ENCODE measurements around the gene DUS4L.

Gene DUS4L

DNA sequence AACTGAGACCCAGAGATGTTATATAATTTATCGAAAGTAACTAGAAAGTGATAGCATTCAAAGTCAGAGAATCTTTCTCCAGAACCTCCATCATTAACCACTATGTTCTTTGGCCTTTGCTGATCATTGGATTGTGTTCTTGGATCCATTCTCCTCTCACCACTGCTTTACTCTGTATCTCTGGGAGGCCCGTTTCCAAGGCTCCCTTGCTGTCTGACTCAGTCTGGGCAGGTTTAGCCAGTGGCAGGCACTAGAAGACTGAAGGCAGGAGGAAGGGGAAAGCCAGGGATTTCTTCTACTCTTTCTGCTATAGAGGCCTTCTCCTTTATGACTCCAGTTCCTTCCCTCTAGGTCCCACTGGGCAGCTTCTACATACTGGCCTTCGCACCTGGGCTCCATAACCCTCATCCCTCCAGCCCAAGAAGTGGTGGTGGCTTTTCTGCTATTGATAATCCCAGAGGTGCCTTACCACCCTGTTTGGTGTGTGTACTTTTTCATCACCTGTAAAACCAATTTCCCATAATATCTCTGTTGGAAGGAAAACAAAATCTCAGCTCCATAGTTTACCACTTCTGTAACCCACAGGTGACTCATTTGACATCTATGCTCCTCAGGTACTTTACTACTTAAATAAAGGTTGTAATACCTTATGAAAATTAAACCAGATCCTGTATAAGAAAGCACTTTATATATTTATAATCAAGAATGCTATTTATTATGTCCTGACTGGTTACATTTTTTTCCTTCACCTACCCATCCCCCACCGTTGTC, 52.3 kb downstream of the DUS4L start:
- no peak for DNase-seq

DNA sequence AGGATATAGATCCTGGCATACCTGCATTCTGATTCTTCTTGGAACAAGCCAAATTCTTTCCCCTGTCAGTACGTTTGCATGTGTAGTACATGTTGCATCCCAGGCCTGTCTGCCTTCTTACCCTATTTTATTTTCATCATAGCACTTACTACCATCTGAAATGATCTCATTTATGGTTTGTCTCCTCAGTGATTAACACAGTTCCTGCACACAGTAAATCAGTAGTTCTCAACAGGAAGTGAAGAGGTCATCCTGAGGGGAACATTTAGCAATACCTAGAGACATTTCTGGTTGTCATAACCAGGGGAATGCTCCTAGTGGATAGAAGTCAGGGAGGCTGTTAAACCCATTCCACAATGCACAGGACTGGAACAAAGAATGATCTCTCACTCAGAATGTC, 58.7 kb downstream of the DUS4L start:
- DNase-seq: no peak

DNA sequence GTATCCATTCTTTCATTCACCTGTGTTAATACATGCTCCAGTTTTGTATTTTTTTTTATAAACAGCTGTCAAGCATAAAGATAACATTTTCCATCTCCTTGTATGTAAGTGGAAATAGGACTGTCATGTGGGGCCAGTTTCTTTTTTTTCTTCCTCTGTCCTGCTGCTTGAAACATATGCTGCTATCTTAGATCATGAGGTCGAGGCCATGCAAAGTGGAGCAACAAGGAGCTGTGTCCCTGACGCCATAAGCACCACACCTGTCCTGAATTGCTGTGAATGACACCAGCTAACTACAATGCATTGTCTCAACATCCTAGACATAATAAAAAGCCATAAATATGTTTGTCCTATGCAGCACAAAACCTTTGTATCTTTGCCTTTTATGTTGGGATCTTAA, 59.1 kb downstream of the DUS4L start:
- no peak for DNase-seq

DNA sequence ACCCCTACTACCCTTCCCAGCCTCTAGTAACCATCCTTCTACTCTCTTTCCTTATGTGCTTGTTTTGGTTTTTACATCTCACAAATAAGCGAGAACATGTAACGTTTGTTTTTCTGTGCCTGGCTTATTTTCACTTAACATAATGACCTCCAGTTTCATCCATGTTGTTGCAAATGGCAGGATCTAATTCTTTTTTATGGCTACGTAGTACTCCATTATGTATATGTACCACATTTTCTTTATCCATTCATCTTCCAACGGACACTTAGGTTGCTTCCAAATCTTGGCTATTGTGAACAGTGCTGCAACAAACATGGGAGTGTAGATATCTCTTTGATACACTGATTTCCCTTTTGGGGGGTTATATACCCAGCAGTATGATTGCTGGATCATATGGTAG, 63.2 kb downstream of the DUS4L start:
- DNase-seq: no peak

Data from CD4-positive, alpha-beta T cell treated with Interleukin-4 for 1 hour (primary cell).